H9 (cell line): Measurements from ENCODE around the gene HIPK2. TPM values are rescaled to one million over a fixed set of nuclear protein-coding genes. Genes with fewer than 3 reads are reported as not detected.

Source experiments
- DNase-seq: peaks from one replicate; pipeline ENCODE4 v3.0.0-alpha.2; 2017
- H2AFZ ChIP-seq: one replicate; pipeline ENCODE4 v1.6.1; 2013; ENCODE audit warnings: mild to moderate bottlenecking, low read length, control low read depth, moderate library complexity
- H2AK5ac ChIP-seq: 2 replicates; pipeline ENCODE4 v1.6.1; 2013; ENCODE audit warnings: low read length, control low read depth, mixed read lengths; ENCODE audit not compliant: insufficient read length
- H2BK120ac ChIP-seq: one replicate; pipeline ENCODE4 v1.6.1; 2013; ENCODE audit warnings: low read depth, mild to moderate bottlenecking, low read length, control low read depth, inconsistent platforms; ENCODE audit not compliant: poor library complexity, severe bottlenecking
- H2BK12ac ChIP-seq: 2 replicates; pipeline ENCODE4 v1.6.1; 2013; ENCODE audit warnings: low read length, control low read depth, mixed read lengths, low read depth; ENCODE audit not compliant: insufficient read length
- H2BK15ac ChIP-seq: 2 replicates; pipeline ENCODE4 v1.6.1; 2013; ENCODE audit warnings: low read depth, low read length, control low read depth
- H2BK20ac ChIP-seq: one replicate; pipeline ENCODE4 v1.6.1; 2013; ENCODE audit warnings: low read depth, mild to moderate bottlenecking, low read length, control low read depth, inconsistent platforms; ENCODE audit not compliant: poor library complexity, severe bottlenecking
- H2BK5ac ChIP-seq: 2 replicates; pipeline ENCODE4 v1.6.1; 2013; ENCODE audit warnings: low read length, control low read depth, mixed read lengths; ENCODE audit not compliant: insufficient read length
- H3K14ac ChIP-seq: 2 replicates; pipeline ENCODE4 v1.6.1; 2013; ENCODE audit warnings: low read length, control low read depth; ENCODE audit not compliant: insufficient read depth
- H3K18ac ChIP-seq: 2 replicates; pipeline ENCODE4 v1.6.1; 2013; ENCODE audit warnings: low read depth, mild to moderate bottlenecking, mixed read lengths, low read length, control low read depth; ENCODE audit not compliant: insufficient read length
- H3K23ac ChIP-seq: 2 replicates; pipeline ENCODE4 v1.6.1; 2013; ENCODE audit warnings: low read length, control low read depth, mixed read lengths, low read depth; ENCODE audit not compliant: insufficient read length
- H3K23me2 ChIP-seq: 2 replicates; pipeline ENCODE4 v1.6.1; 2013; ENCODE audit warnings: low read depth, mild to moderate bottlenecking, mixed read lengths, low read length, control low read depth; ENCODE audit not compliant: insufficient read length, poor library complexity, severe bottlenecking
- H3K27ac ChIP-seq: 2 replicates; pipeline ENCODE4 v1.5.1; 2013; ENCODE audit warnings: low read length, control low read depth, mixed read lengths, low read depth; ENCODE audit not compliant: insufficient read length
- H3K27me3 ChIP-seq: 2 replicates; pipeline ENCODE4 v1.6.1; 2013; ENCODE audit warnings: low read length, control low read depth, inconsistent platforms; ENCODE audit not compliant: insufficient read depth
- H3K4ac ChIP-seq: 2 replicates; pipeline ENCODE4 v1.6.1; 2013; ENCODE audit warnings: low read depth, mild to moderate bottlenecking, control low read depth, inconsistent platforms, low read length, moderate library complexity
- H3K4me1 ChIP-seq: 2 replicates; pipeline ENCODE4 v1.6.1; 2013; ENCODE audit warnings: low read length, control low read depth, inconsistent platforms; ENCODE audit not compliant: insufficient read depth
- H3K4me2 ChIP-seq: 2 replicates; pipeline ENCODE4 v1.6.1; 2013; ENCODE audit warnings: low read length, control low read depth, mixed read lengths; ENCODE audit not compliant: insufficient read length, insufficient read depth
- H3K56ac ChIP-seq: 2 replicates; pipeline ENCODE4 v1.6.1; 2013; ENCODE audit warnings: low read depth, mild to moderate bottlenecking, mixed read lengths, low read length, control low read depth; ENCODE audit not compliant: insufficient read length
- H3K79me1 ChIP-seq: 2 replicates; pipeline ENCODE4 v1.6.1; 2013; ENCODE audit warnings: low read depth, mild to moderate bottlenecking, moderate library complexity, low read length, control low read depth, inconsistent platforms; ENCODE audit not compliant: insufficient read depth, poor library complexity, severe bottlenecking
- H3K79me2 ChIP-seq: 2 replicates; pipeline ENCODE4 v1.6.1; 2013; ENCODE audit warnings: low read length, control low read depth, inconsistent platforms; ENCODE audit not compliant: insufficient read depth
- H3K9ac ChIP-seq: 2 replicates; pipeline ENCODE4 v1.6.1; 2013; ENCODE audit warnings: low read length, control low read depth, mixed read lengths; ENCODE audit not compliant: insufficient read length; ENCODE audit errors: extremely low read depth
- H3K9me3 ChIP-seq: one replicate; pipeline ENCODE4 v1.6.1; 2013; ENCODE audit warnings: low read depth, low read length, inconsistent platforms; ENCODE audit not compliant: control insufficient read depth
- H3T11ph ChIP-seq: one replicate; pipeline ENCODE4 v1.6.1; 2013; ENCODE audit warnings: mild to moderate bottlenecking, low read length, control low read depth, inconsistent platforms
- H4K20me1 ChIP-seq: one replicate; pipeline ENCODE4 v1.6.1; 2013; ENCODE audit not compliant: control insufficient read depth, insufficient read length, insufficient read depth
- H4K5ac ChIP-seq: 2 replicates; pipeline ENCODE4 v1.6.1; 2013; ENCODE audit warnings: low read depth, mild to moderate bottlenecking, mixed read lengths, low read length, control low read depth; ENCODE audit not compliant: insufficient read length
- H4K8ac ChIP-seq: replicated peaks from 2 replicates; pipeline ENCODE4 v1.6.1; 2013; ENCODE audit warnings: low read length, control low read depth, mixed read lengths, low read depth; ENCODE audit not compliant: insufficient read length
- H4K91ac ChIP-seq: 2 replicates; pipeline ENCODE4 v1.6.1; 2013; ENCODE audit warnings: low read depth, mild to moderate bottlenecking, moderate library complexity, mixed read lengths, low read length, control low read depth; ENCODE audit not compliant: insufficient read length
- H3K27ac Mint-ChIP-seq, 3 experiments: 2 replicates in 2 of 3; 3 replicates in 1 of 3; pipeline ENCODE4 v1.8.0; 2020 to 2021; ENCODE audit warnings: mixed read lengths in 3 of 3, mild to moderate bottlenecking in 1 of 3, moderate library complexity in 1 of 3
- H3K27me3 Mint-ChIP-seq: 2 replicates; pipeline ENCODE4 v1.8.0; 2021; ENCODE audit warnings: low read depth, mild to moderate bottlenecking, moderate library complexity, mixed read lengths
- H3K36me3 Mint-ChIP-seq, 3 experiments: 2 replicates in 2 of 3; 3 replicates in 1 of 3; pipeline ENCODE4 v1.8.0; 2020 to 2021; ENCODE audit warnings: low read depth in 3 of 3, mixed read lengths in 3 of 3; ENCODE audit not compliant: insufficient read depth in 1 of 3
- H3K4me1 Mint-ChIP-seq, 2 experiments: 2 replicates each; pipeline ENCODE4 v1.8.0; 2020; ENCODE audit warnings: mixed read lengths in 2 of 2
- H3K4me3 Mint-ChIP-seq, 2 experiments: 2 replicates in 1 of 2; 3 replicates in 1 of 2; pipeline ENCODE4 v1.8.0; 2020 to 2021; ENCODE audit warnings: mild to moderate bottlenecking in 2 of 2, mixed read lengths in 2 of 2, moderate library complexity in 1 of 2
- H3K9me3 Mint-ChIP-seq, 2 experiments: 2 replicates in 1 of 2; 3 replicates in 1 of 2; pipeline ENCODE4 v1.8.0; 2020; ENCODE audit warnings: mild to moderate bottlenecking in 2 of 2, mixed read lengths in 2 of 2, moderate library complexity in 1 of 2
- CTCF ChIP-seq: fragments of 200-600 bp; sonication (generic); conservative IDR thresholded peaks from 3 replicates; pipeline ENCODE4 v1.8.0; 2021; ENCODE audit warnings: antibody characterized with exemption, mild to moderate bottlenecking
- WGBS: extraction: QIAGEN DNeasy Blood & Tissue Kit; methylation state at CpG from one replicate; pipeline ENCODE4 v1.1.7; 2013; ENCODE audit warnings: missing lambda C conversion rate, low lambda C conversion rate, mixed read lengths; ENCODE audit not compliant: insufficient read length; ENCODE audit errors: extremely low coverage; 5-methylcytosine and 5-hydroxymethylcytosine counted together
- total RNA-seq: library from RNA; stranded (reverse); gene quantifications from 2 replicates; pipeline ENCODE4 v1.2.1, GENCODE V29; 2021

Gene HIPK2
- total RNA-seq, 1 experiment from 2014 or later, result 21.9 TPM

GRCh38 chr7:139635526-139636302 is 142.1 kb downstream of the HIPK2 start:
- Histone ChIP-seq H3K4ac (no peak overlapping the region), H3K9ac (no peak overlapping the region)

More at GRCh38 chr7:139635526-139636302, 142.1 kb downstream of the HIPK2 start:
- Histone ChIP-seq H2AK5ac (no peak overlapping the region), H3K18ac (no peak overlapping the region), H4K91ac (no peak overlapping the region), H3K27ac (no peak overlapping the region), H3K4me2 (no peak overlapping the region), H3K23ac (no peak overlapping the region), H3K79me2 (no peaks in the 10 kb centered on the region), H2BK12ac (no peak overlapping the region), H3K4me1 (no peaks in the 10 kb centered on the region), H4K20me1 (no peaks in the 10 kb centered on the region), H2BK5ac (no peak overlapping the region), H3K27me3 (no peaks in the 10 kb centered on the region), H3K79me1 (no peaks in the 10 kb centered on the region), H4K8ac (no peak overlapping the region), H2AFZ (no peak overlapping the region), H3K23me2 (no peaks in the 10 kb centered on the region), H3K9me3 (no peaks in the 10 kb centered on the region), H2BK20ac (no peak overlapping the region), H3T11ph (no peak overlapping the region), H2BK15ac (no peak overlapping the region), H3K14ac (no peak overlapping the region), H4K5ac (no peak overlapping the region), H2BK120ac (no peak overlapping the region), H3K56ac (no peak overlapping the region)
- Mint-ChIP-seq H3K9me3 (no peaks in the 10 kb centered on the region; a peak in 1 of 5 replicates), H3K27me3 (no peaks in the 10 kb centered on the region), H3K4me3 (no peak overlapping the region), H3K4me1 (peaks cover 4 to 11% of the 10 kb centered on the region in 2 experiments), H3K27ac (peak overlapping the region in 2 of 3 experiments; percentile 14 to 28; a peak in 4 of 7 replicates), H3K36me3 (peaks cover 3 to 11% (median 7%) of the 10 kb centered on the region in 3 experiments)
- no peak for TF ChIP-seq CTCF
- DNase-seq, result no peak
- no CpG with 5 or more reads among the region's 27 CpGs for WGBS
